ELR (cell line): ENCODE results near the gene FXYD3.

Experiments
- DNase-seq: peaks from one replicate; pipeline ENCODE4 v3.0.0-alpha.2; 2015; ENCODE audit warnings: low read depth

Gene FXYD3

DNA sequence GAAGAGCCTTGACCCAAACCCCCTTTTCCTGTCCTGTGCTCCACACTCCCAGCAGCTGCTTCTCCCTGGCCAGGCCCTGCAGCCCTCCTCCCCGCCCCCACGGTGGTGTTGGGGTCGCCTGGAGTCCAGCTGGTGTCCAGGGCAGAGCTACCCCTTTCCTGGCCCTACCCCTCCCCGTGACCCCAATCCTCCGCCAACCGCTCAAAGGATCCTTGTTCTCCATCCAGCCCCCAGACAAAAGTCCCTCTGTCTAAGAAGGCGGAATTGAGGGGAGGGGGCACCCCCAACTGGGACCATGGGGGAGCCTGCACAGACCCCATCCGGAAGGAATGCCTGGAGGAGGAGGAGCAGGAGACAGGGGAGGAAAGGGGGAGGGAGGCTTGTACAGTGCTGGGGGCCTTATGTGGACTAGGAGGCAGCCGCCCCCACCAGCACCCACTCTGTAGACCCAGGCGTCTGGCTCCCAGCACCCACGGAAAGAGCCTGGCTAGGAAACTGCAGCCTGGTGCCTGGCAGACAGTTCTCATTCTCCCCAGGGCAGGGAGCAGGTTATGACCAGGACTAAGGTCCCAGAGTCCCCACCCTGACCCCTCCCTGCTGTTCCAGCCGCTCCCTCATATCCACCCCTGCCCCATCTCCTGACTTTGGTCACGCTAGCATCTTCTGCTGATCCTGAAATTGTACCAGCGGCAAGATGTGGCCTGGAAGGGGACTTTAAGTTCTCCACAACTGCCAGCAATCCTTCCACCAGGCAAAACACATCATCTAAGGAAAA, at the start of gene FXYD3:
Gene FXYD3 (plus strand): TSS at position 647 of the 775 bp plus-strand sequence. CDS start 3,554 bp downstream, outside the sequence.
- DNase-seq: no peak

- DNase-seq: no peak
Measured at GRCh38 chr19:35066121-35066520, 49.5 kb upstream of the FXYD3 start.

DNA sequence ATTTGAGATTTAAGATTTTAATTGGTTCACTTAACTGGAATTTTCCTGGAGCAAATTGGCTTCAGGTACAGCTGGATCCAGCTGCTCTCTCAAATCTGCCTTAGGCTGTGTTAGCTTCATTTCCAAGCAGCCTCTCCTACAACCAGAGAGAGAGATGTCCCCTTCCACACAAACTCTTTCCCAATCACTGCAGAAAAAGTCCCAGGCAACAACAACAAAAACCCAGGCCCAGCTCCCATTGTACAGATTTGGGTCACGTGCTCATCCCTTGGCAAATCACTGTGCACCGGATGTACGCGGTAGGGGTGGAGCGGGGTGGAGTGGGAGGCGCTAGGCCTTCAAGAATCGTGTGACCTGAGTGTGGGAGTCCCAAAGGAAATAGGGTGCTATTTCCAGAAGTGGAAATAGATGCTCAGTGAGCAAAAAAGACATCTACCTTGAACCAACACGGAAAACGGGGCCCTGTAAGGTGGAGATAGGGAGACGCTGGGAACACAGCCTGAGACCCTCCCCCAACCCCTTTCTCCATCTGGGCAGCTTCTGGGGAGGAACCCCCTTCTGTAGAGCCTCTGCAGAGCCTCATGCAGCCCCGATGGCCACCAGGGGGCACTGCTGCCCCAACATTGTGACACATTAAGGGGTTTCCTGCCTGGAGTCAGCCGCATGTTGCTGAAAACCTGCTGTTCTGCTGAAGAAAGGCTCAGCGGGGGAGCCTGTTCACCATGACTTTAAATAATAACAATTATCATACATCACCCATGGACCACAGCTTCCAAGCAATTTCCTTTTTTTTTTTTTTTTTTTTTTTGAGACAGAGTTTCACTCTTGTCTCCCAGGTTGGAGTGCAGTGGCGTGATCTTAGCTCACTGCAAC, 48.7 kb upstream of the FXYD3 start:
- peak; percentile 81 for DNase-seq

DNA sequence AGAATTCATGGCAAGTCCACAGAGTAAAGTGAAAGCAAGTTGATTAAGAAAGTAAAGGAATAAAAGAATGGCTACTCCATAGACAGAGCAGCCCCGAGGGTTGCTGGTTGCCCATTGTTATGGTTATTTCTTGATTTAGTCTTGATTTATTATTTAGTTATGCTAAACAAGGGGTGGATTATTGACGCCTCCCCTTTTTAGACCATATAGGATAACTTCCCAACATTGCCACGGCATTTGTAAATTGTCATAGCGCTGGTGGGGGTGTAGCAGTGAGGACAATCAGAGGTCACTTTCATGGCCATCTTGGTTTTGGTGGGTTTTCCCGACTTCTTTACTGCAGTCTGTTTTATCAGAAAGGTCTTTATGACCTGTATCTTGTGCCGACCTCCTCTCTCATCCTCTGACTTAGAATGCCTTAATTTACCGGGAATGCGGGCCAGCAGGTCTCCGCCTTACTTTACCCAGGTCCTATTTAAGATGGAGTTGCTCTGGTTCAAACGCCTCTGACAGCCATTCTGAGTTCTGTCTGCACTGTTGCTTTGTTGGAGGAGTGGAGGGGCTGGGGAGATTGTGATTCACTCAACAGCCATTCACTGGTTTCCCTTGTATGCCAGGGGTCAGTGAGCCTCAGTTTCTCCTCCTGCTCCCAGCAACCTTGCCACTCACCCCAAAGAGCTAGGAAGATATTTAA, 46.5 kb upstream of the FXYD3 start:
- DNase-seq: no peak

DNA sequence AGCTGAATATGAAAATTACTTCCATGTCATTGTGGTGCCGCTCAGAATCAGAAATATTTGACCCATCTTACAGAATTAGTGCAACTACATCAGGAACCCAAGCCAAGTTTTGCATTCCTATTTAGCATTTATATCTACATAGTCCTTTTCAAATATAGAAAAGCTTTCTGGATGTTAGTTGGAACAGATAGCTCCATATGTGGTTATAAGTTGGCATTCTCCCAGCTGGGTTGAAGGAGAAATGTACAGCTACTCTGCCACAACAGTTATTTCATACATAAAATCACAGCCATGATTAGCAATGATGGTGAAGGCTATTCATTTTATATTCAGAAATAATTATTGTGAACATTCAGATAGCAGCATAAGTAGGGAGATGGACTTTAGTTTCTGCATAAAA, 45.9 kb upstream of the FXYD3 start:
- DNase-seq: no peak

GRCh38 chr19:35070471-35070870, 45.2 kb upstream of the FXYD3 start:
- DNase-seq: no peak

DNA sequence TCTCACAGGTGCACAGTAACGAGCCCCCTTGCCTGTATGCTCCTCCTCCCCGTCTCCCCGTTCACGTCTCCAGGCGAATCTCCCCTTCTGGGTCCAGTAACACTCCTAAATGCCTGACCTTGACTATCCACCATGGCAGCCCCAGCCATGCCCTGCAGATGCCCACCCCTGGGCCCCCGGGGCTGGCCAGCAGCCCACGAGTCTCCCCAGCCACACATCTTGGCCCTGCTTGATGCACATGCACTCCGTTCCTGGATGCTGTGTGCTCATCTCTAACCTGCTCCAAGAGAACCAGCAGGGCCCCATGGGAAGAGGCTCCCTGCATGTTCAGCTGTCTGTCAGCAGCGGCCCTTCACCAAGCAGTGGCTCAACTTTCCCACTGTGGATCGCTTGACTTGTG, 42.1 kb upstream of the FXYD3 start:
- DNase-seq: no peak

- DNase-seq: no peak
Measured at GRCh38 chr19:35073941-35074340, 41.7 kb upstream of the FXYD3 start.

DNA sequence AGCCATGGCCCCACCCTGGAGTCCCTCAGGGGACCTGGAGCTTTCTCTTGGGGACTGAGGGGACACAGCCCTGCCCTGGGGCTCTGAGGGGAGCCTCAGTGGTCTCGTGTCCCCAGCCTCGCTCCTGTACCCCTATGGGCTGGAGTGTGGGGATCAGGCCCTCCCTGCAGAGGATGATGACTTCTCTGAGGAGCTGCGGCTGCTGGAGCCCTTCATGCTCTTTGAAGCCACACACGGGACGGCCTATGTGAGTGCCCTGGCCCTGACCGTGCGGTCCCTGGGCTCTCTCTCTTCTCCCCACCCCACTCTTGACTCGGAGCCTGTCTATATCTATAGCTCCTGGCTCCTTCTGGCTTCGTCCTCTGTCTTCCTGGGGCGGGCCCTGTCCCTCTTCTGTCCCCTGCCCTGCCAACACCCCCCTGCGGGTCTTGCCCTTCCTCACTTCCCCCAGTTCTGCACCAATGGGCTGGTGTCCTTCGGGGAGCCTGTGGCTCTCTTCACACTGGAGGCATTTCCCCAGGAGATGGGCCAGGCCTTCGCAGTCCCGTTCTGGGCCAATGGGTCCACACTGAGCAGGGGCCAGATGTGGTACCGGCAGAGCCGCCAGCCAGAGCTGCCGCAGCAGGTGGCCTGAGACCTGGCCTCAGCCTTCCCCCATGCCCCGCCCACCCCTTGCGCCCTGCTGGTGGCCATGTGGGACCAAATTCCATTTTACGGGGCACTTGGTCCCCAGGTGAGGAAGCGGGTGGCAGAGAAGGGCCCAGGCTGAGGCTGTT, 41.0 kb upstream of the FXYD3 start:
- DNase-seq: no peak

GRCh38 chr19:35075202-35076025, 40.2 kb upstream of the FXYD3 start:
- no peak for DNase-seq

DNA sequence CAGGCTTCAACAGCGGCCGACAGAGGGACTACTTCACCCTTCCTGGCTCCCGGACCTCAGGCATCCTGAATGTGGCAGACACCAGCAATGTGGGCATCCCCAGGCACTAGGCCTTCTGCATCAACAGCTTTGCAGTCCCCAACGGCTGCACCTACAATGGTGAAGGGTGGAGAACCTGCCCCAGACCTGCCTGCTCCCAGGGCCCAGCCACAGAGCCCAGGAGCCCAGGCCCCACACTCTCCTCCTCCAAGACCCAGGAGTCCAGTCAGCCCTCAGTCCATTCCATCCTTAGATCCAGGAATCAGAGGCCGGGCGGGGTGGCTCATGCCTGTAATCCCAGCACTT, 39.6 kb upstream of the FXYD3 start:
- no peak for DNase-seq

DNA sequence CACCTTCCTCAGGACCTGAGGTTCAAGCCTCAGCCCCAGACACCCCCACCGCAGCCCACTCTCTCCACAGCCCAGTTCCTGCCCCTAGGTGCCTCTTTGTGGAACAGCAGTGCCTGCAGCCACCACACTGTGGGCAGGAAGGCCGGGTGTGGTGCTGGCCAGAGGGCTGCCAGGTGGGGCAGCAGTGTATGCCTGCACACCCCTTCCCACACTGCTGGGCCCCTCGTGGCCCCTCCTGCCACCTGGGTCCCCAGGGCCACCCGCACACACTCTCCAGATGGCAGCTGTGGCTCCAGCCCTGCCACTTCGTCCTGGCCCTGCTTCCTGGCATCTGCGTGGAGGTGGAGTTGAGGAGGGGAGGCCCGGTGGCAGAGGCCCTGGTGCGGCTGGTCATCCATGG, 39.0 kb upstream of the FXYD3 start:
- DNase-seq: no peak

DNA sequence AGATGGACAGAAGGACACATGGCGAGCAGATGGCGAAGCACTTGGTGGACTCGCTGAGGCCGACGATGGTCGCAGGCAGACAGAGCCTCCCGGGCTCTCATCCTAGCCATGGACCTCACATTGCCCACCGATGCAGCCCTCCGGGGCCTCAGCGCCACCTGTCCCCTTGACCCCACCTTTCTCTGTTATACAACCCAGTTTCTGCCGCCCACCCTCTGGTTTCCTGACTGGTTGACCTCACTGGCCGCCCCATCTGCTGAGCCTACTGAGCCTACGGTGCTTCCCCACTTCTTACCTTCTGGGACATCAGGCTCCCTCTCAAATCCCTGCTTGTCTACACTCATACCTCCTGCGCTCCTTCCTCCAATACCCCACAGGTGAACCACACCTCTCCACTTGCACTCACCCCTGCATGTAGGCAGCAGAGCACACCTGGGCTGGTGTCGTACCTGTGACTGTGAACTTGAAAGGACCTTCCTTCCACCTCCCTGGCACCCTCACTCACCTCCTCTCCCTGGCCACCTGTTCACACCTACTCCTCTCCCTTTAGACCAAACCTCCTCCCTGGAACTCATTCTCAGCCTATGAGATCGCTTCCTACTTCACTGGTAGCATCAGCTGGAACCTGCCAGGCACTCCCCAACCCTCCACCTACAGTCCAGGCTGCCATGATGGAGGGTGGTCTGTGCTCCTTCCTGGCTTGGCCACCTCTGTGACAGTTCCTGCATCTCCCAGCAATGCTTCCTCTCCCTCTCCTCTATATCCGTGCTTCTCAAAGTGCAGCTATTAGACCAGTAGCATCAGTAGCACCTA, 38.0 kb upstream of the FXYD3 start:
- no peak for DNase-seq

- DNase-seq: no peak
Measured at GRCh38 chr19:35079826-35080225, 35.8 kb upstream of the FXYD3 start.

GRCh38 chr19:35080613-35081170, 34.9 kb upstream of the FXYD3 start:
- no peak for DNase-seq

DNA sequence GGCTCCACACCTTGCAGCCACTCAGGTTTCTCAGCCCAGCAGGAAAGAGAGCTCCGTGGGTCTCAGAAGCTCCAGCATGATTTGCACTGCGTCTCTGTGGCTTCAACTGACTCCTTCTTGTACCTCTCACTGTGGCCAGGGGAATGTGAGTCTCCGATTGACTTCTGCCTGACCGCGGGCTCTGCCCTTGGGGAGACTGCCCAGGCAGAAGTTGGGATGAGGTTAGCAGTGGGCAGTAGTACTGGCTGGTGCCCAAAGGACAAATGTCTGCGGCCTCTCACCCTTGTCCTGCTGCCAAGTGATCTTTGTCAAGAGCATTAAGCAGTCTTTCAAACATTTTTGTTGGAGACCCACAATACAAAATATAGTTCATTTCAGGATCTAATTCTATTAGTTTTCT, 34.4 kb upstream of the FXYD3 start:
- DNase-seq: no peak

- DNase-seq: no peak
Measured at GRCh38 chr19:35083691-35084508, 31.7 kb upstream of the FXYD3 start.

DNA sequence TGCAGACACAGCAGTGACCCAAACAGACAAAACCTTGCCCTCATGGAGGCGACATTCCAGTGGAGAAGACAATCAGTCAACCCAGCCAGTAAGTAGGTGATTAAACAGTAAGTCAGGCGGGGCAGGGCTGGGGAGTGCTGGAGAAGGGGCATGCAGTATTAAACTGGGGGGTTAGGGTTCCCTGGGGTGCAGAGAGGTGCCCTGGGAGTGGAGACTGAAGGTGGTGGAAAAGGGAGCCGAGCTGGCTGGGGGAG, 31.2 kb upstream of the FXYD3 start:
- no peak for DNase-seq

DNA sequence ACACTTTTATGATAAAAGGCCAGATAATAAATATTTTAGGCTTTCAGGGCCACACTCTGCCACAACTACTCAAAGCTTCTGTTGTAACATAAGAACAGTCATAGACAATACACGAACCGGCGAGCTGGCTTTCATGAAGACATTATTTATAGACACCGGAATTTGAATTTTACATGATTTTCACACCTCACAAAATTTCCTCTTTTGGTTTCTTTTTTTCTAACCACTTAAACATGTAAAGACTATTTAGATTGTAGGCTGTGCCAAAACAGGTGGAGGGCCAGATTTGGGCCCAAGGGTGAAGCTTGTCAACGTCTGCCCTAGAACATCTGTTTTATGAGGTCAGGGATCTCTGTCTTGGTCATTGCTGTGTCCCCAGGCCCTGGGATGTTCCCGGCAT, 29.7 kb upstream of the FXYD3 start:
- no peak for DNase-seq
